Neural cell (in vitro differentiated cells): Measurements from ENCODE around the gene BPIFB1. TPM values are rescaled to one million over a fixed set of nuclear protein-coding genes. Genes with fewer than 3 reads are reported as not detected.

ENCODE experiments used
- H2AFZ ChIP-seq: fragments of 200-600, 300-800 bp; sonication (generic), shearing (Covaris generic); 2 replicates; pipeline ENCODE4 v1.6.0; 2014; ENCODE audit warnings: low read depth, mild to moderate bottlenecking, antibody characterized with exemption, low read length, moderate library complexity
- H3F3A ChIP-seq: fragments of 200-600 bp; shearing (Covaris generic); 2 replicates; pipeline ENCODE4 v1.6.1; 2016; ENCODE audit warnings: mild to moderate bottlenecking, moderate library complexity, mixed read lengths, antibody characterized with exemption, low read length; ENCODE audit not compliant: insufficient read depth, poor library complexity, severe bottlenecking
- H3K27ac ChIP-seq: fragments of 200-600, 300-800 bp; sonication (generic), shearing (Covaris generic); 2 replicates; pipeline ENCODE4 v1.5.1; 2014; ENCODE audit warnings: mild to moderate bottlenecking, low read length, moderate library complexity
- H3K27me3 ChIP-seq: fragments of 300-800, 200-600 bp; sonication (generic), shearing (Covaris generic); 2 replicates; pipeline ENCODE4 v1.6.0; 2014; ENCODE audit warnings: mild to moderate bottlenecking, low read depth, low read length, moderate library complexity; ENCODE audit not compliant: insufficient read depth
- H3K36me3 ChIP-seq: fragments of 300-800, 200-600 bp; sonication (generic), shearing (Covaris generic); 2 replicates; pipeline ENCODE4 v1.5.1; 2014; ENCODE audit warnings: mild to moderate bottlenecking, antibody characterized with exemption, low read length, moderate library complexity; ENCODE audit not compliant: insufficient read depth
- H3K4me2 ChIP-seq: fragments of 300-800, 200-600 bp; sonication (generic), shearing (Covaris generic); 2 replicates; pipeline ENCODE4 v1.6.0; 2014; ENCODE audit warnings: mild to moderate bottlenecking, low read length
- H3K4me3 ChIP-seq: fragments of 300-800, 200-600 bp; sonication (generic), shearing (Covaris generic); 2 replicates; pipeline ENCODE4 v1.5.1; 2014; ENCODE audit warnings: mild to moderate bottlenecking, low read length, moderate library complexity
- H3K79me2 ChIP-seq: fragments of 200-600 bp; shearing (Covaris generic); replicated peaks from 2 replicates; pipeline ENCODE4 v1.6.0; 2014; ENCODE audit warnings: mild to moderate bottlenecking, low read length, moderate library complexity; ENCODE audit not compliant: insufficient read depth
- H3K9ac ChIP-seq: fragments of 300-800, 200-600 bp; sonication (generic), shearing (Covaris generic); 2 replicates; pipeline ENCODE4 v1.6.1; 2016; ENCODE audit warnings: mild to moderate bottlenecking, low read length, mixed read lengths
- H3K9me2 ChIP-seq: fragments of 200-600 bp; shearing (Covaris generic); 2 replicates; pipeline ENCODE4 v1.6.1; 2016; ENCODE audit warnings: mild to moderate bottlenecking, low read length, mixed read lengths; ENCODE audit not compliant: insufficient read depth
- H3K9me3 ChIP-seq: fragments of 200-600, 300-800 bp; sonication (generic), shearing (Covaris generic); 2 replicates; pipeline ENCODE4 v1.6.1; 2016; ENCODE audit warnings: mild to moderate bottlenecking, mixed run types, low read length, moderate library complexity, mixed read lengths
- H4K20me1 ChIP-seq: fragments of 200-600 bp; shearing (Covaris generic); 2 replicates; pipeline ENCODE4 v1.6.1; 2016; ENCODE audit warnings: mild to moderate bottlenecking, mixed run types; ENCODE audit not compliant: insufficient read depth
- CTCF ChIP-seq: fragments of 450-650 bp; IDR thresholded peaks from 2 replicates; pipeline ENCODE4 v1.5.1; 2014; ENCODE audit warnings: antibody characterized with exemption, mild to moderate bottlenecking, moderate library complexity; ENCODE audit not compliant: poor library complexity, severe bottlenecking
- EP300 ChIP-seq: fragments of 450-650 bp; conservative IDR thresholded peaks from 2 replicates; pipeline ENCODE4 v1.6.1; 2014; ENCODE audit warnings: antibody characterized with exemption, mild to moderate bottlenecking, moderate library complexity; ENCODE audit not compliant: poor library complexity, severe bottlenecking
- EZH2 ChIP-seq: fragments of 200-600, 300-800 bp; shearing (Covaris generic), sonication (generic); IDR thresholded peaks from 2 replicates; pipeline ENCODE4 v1.6.1; 2014; ENCODE audit warnings: antibody characterized with exemption, low read length, borderline replicate concordance, mild to moderate bottlenecking; ENCODE audit not compliant: insufficient read depth, poor library complexity, severe bottlenecking
- MXI1 ChIP-seq: fragments of 450-650 bp; conservative IDR thresholded peaks from 2 replicates; pipeline ENCODE4 v1.6.1; 2014; ENCODE audit warnings: antibody characterized with exemption, mild to moderate bottlenecking; ENCODE audit not compliant: poor library complexity, severe bottlenecking
- POLR2AphosphoS5 ChIP-seq: IDR thresholded peaks from 2 replicates; pipeline ENCODE4 v1.6.1; 2012
- RAD21 ChIP-seq: fragments of 450-650 bp; conservative IDR thresholded peaks from 2 replicates; pipeline ENCODE4 v1.6.1; 2014; ENCODE audit warnings: antibody characterized with exemption, mild to moderate bottlenecking, moderate library complexity
- SMC3 ChIP-seq: fragments of 450-650 bp; conservative IDR thresholded peaks from 2 replicates; pipeline ENCODE4 v1.6.1; 2014; ENCODE audit warnings: antibody characterized with exemption, mild to moderate bottlenecking, moderate library complexity; ENCODE audit not compliant: poor library complexity
- TAF1 ChIP-seq: IDR thresholded peaks from 2 replicates; pipeline ENCODE4 v1.6.1; 2012; ENCODE audit warnings: low read depth
- polyA plus RNA-seq: library from polyadenylated mRNA; depleted of rRNA; stranded (reverse); fragments of >200 nt; gene quantifications from 2 replicates; pipeline ENCODE4 v1.2.3, GENCODE V29; 2014
- TF ChIP-seq, protein P1 (sequence below): IDR thresholded peaks from 2 replicates; pipeline ENCODE4 v1.6.1; 2012; ENCODE audit warnings: borderline replicate concordance

BPIFB1 gene
- polyA plus RNA-seq, 1 donor from 2014 or later, result not detected

GRCh38 chr20:33333616-33334015 lies 50.6 kb downstream of the BPIFB1 start:
- Histone ChIP-seq H3K27me3 (no peaks in the 10 kb centered on the region), H3K79me2 (no peaks in the 10 kb centered on the region), H3K4me2 (no peak overlapping the region), H3K4me3 (no peak overlapping the region), H3K9ac (no peak overlapping the region), H2AFZ (no peak overlapping the region), H3K36me3 (no peaks in the 10 kb centered on the region), H3K27ac (no peak overlapping the region), H3F3A (no peaks in the 10 kb centered on the region), H3K9me2 (no peaks in the 10 kb centered on the region), H3K9me3 (no peaks in the 10 kb centered on the region), H4K20me1 (no peaks in the 10 kb centered on the region)
- TF ChIP-seq TAF1, result no peak
- TF ChIP-seq, protein P1, sequence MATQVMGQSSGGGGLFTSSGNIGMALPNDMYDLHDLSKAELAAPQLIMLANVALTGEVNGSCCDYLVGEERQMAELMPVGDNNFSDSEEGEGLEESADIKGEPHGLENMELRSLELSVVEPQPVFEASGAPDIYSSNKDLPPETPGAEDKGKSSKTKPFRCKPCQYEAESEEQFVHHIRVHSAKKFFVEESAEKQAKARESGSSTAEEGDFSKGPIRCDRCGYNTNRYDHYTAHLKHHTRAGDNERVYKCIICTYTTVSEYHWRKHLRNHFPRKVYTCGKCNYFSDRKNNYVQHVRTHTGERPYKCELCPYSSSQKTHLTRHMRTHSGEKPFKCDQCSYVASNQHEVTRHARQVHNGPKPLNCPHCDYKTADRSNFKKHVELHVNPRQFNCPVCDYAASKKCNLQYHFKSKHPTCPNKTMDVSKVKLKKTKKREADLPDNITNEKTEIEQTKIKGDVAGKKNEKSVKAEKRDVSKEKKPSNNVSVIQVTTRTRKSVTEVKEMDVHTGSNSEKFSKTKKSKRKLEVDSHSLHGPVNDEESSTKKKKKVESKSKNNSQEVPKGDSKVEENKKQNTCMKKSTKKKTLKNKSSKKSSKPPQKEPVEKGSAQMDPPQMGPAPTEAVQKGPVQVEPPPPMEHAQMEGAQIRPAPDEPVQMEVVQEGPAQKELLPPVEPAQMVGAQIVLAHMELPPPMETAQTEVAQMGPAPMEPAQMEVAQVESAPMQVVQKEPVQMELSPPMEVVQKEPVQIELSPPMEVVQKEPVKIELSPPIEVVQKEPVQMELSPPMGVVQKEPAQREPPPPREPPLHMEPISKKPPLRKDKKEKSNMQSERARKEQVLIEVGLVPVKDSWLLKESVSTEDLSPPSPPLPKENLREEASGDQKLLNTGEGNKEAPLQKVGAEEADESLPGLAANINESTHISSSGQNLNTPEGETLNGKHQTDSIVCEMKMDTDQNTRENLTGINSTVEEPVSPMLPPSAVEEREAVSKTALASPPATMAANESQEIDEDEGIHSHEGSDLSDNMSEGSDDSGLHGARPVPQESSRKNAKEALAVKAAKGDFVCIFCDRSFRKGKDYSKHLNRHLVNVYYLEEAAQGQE, result no peak
- TF ChIP-seq POLR2AphosphoS5, result no peak
- TF ChIP-seq EP300, result no peak
- no peak for TF ChIP-seq MXI1
- no peak for TF ChIP-seq CTCF
- no peak for TF ChIP-seq EZH2
- no peak for TF ChIP-seq SMC3
- no peak for TF ChIP-seq RAD21

GRCh38 chr20:33334111-33334510 lies 51.1 kb downstream of the BPIFB1 start:
- no peak overlapping the region for H3K4me2 ChIP-seq

More at GRCh38 chr20:33334111-33334510, 51.1 kb downstream of the BPIFB1 start:
- H3F3A ChIP-seq, result no peaks in the 10 kb centered on the region
- H3K79me2 ChIP-seq, result no peaks in the 10 kb centered on the region
- H3K27me3 ChIP-seq, result no peaks in the 10 kb centered on the region
- no peak for TF ChIP-seq TAF1
- TF ChIP-seq EZH2, result no peak
- TF ChIP-seq RAD21, result no peak
- no peak for TF ChIP-seq EP300
- no peak for TF ChIP-seq POLR2AphosphoS5
- TF ChIP-seq CTCF, result no peak
- no peak for TF ChIP-seq SMC3
- TF ChIP-seq, protein P1, result no peak
- no peak for TF ChIP-seq MXI1
- no peaks in the 10 kb centered on the region for H3K36me3 ChIP-seq
- no peak overlapping the region for H3K27ac ChIP-seq
- no peaks in the 10 kb centered on the region for H3K9me2 ChIP-seq
- H3K4me3 ChIP-seq, result no peak overlapping the region
- H3K9ac ChIP-seq, result no peak overlapping the region
- H2AFZ ChIP-seq, result no peak overlapping the region
- H3K9me3 ChIP-seq, result no peaks in the 10 kb centered on the region
- H4K20me1 ChIP-seq, result no peaks in the 10 kb centered on the region
